ENCODE data around the gene PCDHGA7.

DNA sequence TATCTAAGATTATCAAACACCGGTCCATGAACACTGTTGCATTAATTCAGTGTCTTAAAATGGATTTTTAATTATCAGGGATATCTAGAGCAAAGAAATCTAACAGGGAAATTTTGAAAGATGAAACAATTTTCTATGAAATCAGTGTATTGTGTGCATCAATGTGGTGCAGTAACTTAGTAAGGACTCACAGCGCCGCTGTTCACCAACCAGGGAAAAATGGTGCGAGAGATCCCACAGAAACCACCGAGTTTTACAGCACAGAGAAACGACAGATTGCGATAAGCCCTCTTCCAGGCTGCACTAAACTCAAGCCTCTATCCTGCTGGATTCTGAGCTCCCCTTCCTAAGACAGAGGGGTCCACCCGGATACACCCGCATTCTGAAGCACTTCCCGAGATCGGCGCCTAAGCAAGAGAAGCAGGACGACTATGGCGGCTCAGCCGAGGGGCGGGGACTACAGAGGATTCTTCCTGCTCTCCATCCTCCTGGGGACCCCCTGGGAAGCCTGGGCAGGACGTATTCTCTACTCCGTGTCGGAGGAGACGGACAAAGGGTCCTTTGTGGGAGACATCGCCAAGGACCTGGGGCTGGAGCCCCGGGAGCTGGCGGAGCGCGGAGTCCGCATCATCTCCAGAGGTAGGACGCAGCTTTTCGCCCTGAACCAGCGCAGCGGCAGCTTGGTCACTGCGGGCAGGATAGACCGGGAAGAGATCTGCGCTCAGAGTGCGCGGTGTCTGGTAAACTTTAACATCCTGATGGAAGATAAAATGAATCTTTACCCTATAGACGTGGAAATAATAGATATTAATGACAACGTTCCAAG lies at the start of gene PCDHGA7:
- TF ChIP-seq GATA3 (IDR thresholded peaks at IDR 0.05; ENCODE audit: low read depth, low read length) (no peak), GATA2 (IDR thresholded peaks at IDR 0.05; ENCODE audit: low read depth, low read length) (no peak; the same call in 1 of the 2 replicates)

Measured in SH-SY5Y (cell line).